CD4-positive, alpha-beta T cell treated with Interferon gamma for 1 hour (primary cell): ENCODE results near the gene CASP10.

Experiments used
- DNase-seq: peaks from one replicate; pipeline ENCODE4 v3.0.0-alpha.2; 2020

The CASP10 gene

DNA sequence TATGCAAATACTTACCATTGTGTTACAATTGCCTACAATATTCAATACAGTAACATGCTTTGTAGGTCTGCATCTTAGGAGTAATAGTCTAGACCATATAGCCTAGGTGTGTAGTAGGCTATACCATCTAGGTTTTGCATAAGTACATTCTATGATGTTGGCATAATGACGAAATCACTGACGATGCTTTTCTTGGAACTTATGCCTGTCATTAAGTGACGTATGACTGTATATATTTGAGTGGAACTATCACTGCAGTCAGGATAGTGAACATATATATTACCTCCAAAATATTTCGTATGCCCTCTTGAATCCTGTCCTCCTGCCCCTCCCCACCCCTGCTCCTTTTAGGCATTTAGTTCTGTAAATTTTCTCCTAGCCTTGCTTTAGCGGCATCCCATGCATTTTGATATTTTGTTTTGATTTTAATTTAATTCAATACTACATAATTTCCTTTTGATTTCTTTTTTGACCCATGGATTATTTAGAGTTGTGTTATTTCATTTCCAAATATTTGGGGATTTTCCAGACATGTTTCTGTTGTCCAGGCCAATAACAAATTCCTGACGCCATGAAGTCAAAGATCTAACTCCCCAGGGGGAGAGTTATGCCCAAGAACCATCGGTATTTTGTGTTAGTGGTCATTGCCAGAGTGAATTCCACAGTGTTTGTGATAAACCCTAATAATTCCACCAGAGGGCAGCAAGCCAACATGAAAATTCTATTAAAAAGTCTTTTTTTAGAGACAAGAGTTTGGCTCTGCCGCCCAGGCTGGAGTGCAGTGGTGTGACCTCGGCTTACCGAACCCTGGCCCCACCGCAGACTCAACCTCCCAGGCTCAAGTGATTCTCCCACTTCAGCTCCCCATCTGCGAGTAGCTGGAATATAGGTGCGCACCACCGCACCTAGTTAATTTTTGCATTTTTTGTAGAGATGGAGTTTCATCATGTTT, 53.2 kb downstream of the CASP10 start:
- DNase-seq, result peak; percentile 57

DNA sequence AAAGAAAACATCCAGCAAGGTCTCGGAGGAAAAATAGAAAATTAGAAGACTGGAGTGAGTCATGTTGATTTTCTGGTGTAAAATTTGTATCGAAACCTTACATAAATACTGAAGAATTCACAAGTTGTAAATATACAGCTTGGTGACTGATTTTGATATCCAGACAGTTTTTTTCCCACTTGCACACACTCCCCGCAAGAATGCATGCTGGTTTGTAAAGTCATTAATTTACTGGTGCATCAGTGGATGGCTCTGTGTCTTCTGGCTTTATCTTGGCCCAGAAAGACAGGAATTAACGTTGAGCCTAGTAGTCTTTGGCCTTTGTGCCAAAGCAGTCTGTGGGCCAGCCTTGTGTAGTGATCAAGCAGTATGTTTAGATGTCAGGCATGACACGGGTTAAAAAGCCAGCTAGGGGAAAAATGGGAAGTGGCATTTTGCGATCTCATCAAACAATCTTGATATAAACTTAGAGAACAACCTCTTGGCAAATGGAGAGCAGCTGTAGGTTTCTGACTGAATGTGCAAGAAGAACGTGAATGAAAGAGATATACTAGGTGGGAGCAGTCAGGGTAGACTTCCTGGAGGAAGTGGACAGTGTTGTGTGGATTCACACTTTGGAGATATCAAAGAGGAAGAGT, 54.7 kb downstream of the CASP10 start:
- DNase-seq, result no peak

DNA sequence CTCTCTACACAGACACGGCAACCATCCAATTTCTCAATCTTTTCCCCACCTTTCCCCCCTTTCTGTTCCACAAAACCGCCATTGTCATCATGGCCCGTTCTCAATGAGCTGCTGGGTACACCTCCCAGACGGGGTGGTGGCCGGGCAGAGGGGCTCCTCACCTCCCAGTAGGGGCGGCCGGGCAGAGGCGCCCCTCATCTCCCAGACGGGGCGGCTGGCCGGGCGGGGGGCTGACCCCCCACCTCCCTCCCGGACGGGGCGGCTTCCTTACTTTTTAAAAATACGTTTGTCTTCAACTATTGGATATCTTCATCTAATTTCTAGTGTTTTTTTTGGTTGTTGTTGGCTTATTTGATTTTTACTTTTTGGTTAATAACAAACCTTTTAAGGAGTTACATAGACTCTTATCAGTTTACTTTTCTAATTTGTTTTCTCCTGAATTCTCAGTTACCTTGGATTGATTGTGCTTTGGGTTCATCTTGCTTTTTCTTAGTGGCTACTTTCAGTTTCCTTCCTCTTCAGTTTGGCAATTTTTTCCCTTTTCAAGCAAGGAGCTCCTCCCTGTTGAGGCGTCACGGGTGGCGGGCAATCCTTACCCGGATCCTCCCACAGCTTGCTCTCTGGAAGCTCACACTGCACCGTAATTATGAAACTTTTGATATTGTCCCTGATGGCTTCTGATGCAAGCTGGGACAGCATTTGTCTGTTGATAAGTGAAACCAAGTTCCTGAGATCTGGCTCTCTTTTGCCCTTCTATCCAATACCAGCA, 56.4 kb downstream of the CASP10 start:
- DNase-seq, result peak; percentile 56

DNA sequence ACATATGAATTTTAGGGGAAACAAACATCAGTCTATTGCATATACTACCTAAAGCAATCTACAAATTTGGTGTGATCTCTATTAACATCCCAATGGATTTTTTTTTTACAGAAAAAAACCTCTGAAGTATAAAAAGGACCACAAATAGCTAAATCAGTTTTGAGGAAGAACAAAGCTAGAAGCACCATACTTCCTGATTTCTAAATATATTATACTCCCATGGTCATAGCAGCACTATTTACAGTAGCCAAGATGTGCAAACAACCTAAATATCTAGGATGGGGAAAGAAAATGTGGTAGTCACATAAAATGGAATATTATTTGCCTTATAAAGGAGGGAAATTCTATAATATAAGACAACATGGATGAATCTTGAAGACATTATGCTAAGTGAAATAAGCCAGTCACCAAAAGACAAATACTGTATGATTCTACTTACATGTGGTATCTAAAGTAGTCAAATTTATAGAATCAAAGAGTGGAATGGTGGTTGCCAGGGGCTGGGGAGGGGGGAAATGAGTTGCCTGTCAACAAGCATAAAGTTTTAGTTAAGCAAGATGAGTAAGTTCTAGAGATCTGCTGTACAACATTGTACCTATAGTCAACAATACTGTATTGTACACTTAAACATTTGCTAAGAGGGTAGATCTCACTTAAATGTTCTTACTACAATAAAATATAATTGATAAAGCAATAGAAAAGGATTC, 59.8 kb downstream of the CASP10 start:
- no peak for DNase-seq

DNA sequence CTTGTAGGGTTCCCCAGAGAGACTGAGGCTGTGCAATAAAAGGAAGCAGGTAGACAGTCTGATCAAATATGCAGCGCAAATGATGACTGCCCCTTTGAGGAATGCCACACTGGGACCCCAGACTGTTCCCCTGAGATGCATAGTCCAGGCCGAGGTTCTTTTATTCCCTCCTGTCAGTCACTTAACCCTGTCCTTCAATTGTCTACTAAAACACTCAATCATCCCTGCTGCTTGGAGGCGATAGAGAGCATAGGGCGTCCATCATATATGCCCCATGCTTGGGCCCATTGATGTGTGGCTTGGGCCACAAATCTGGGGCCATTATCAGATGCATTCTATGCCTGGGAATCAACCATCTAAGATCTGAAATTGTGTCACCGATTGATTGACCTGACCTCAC, 61.9 kb downstream of the CASP10 start:
- DNase-seq, result no peak

DNA sequence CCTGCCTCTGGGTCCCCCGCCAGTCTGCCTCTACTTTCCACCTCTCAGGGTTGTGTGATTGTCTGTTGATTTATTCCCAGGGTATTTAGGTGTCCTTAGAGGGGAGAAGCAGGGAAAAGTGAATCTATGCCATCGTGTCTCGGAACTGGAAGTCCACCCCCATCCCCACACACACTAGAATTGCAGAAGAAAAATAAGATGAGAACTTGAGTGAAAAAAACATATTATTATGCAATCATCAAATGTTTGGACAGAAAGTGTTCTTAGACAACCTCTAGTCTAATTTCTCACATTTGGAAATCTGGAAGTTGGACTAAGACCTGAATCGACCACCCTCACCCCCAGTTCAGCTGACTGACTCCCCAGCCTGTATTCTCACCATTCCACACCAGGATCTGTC, 63.3 kb downstream of the CASP10 start:
- no peak for DNase-seq

DNA sequence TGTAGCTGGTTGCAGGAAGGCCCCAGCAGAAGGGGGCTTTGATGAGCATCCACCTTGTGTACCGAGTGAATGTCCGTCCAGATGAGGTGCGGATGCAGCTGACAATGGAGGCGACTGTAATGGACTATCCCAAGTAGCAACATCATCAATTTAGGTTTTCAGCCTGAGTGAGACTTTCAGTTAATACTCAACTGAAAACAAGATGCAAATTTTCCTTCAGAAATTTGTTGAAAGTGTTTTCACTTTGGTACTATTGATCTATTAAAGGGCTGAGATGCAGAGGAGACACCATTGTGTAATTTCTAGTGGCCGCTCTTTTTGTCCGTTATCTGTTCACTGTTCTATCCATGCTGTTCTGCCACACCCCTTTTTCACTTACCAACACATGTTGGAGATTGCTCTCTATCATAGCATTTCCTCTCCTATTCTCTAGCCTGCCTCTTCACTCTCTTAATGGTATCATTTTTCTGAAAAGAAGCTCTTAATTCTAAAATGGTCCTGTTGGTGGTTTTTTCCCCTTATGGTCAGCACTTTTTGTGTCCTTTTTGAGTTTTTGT, 65.4 kb downstream of the CASP10 start:
- DNase-seq, result no peak

DNA sequence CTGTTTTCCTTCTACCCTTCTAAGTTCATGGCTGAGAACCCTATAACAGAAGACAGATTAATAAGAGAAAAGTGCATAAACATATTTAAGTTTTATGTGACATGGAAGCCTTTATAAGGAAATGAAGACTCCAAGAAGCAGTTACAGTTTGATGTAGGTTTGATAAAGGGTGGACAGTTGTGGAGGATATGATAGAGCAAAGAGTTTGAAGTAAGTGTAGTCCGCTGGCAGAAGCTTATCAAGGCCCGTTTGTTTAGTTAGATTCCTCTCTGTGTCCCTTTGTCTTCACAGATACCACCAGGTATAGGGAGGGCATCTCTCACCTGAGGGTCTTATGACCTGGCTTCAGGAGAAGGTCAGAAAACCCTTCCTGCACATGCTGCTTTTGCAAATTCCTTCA, 66.9 kb downstream of the CASP10 start:
- no peak for DNase-seq

DNA sequence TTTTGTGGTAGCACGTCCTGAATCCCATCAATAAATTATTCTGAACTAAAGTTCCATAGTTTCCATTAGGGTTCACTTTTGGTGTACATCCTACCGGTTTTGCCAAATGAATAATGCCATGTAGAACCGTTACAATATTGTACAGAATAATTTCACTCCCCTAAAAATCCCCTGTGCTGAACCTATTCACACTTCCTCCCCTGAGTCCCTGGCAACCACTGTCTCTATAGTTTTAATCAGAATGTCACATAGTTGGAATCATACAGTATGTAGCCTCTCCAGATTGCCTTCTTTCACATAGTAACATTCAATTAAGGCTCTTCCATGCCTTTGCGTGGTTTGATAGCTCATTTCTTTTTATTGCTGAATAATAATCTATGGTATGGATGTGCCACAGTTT, 67.8 kb downstream of the CASP10 start:
- DNase-seq, result no peak

DNA sequence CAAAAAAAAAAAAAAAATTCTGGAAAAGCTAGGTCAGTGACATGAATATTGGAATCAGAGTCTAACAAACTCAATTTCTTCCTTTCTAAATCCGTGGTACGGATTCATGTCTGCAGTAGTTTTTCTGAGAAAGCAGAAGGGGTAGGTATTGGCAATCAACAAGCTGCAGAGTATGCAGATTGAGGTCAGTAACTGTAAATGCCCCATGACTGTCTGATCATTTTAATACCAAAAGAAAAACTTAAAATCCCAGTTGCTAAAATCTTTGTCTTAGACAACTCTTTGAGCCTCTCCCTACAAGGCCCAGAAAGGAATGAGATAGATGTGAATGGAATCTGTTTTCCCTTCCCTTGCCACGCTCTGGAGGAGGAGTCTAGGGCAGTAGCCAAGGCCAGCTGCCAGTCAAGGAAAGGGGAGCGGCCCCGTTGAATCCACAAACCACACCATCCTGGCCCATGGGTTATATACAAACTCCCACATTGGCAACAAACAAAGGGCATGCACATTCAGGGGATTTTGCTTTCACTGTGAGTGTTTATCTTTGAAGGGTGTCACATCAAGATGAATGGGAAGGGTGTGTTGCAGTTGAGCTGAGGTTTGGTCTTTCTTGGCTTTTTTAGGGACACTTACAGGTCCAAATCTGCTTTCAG, 71.3 kb downstream of the CASP10 start:
- DNase-seq, result no peak

DNA sequence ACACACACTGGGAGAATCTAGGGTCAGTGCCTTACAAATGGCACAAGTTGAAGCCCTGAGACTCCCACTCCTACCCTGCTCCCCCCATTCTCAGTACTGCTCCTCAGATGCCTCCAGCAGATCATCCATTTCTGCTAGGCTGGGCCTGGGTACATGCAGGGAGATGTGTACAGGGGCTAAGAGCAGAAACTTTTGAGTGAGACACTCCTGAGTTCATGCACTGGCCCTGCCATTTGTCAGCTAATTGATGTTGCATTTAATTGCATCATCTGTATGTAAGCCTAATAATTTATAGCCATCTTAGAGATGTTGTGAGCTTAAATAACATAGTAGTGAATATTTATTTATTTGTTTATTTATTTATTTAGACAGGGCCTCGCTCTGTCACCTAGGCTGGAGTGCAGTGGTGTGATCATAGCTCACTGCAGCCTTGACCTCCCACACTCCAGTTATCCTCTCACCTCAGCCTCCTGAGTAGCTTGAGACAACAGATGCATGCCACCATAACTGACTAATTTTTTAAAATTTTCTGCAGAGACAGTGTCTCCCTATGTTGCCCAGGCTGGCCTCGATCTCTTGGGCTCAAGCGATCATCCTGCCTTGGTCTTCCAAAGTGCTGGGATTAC, 72.6 kb downstream of the CASP10 start:
- DNase-seq, result no peak

DNA sequence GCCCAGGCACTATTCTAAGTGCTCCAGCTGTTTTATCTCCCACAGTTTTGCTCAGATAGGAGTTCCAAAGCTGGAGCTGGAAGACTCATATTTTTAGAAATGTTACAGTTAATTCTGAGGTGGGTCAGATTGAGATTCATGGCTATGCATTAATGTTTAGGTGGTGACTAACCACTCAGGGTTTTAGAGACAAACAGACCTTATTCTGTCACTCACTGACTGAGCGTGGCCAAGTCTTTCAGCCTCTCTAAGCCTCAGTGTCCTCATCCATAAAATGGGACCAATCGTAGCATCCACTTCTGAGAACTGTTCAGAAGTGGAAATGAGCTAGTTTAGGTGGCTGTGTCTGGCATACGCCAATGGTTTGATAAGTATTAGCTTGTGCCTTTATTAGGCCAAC, 73.1 kb downstream of the CASP10 start:
- DNase-seq, result no peak

DNA sequence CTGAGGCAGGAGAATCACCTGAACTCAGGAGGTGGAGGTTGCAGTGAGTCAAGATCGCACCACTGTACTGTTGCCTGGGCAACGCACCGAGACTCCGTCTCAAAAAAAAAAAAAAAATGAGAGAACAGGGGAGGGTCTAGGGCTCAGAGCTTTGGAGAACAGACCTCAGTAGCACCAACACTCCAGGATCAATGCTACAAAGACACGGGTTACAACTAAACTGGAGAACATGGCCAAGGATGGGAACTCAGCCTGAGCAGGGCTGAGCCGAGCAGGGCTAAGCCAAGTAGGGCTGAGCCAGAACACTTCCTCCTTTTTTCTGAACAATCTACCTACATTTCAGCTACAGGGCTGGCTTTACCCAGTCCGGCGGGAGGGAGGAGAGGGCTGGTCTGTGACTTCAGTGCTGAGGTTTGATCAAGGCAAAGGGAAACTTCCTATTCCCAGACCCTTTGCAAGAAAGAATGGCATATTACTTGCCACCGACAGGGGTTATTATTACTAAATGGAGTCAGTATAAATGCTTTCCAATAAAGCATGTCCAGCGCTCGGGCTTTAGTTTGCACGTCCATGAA, 74.5 kb downstream of the CASP10 start:
- peak; percentile 72 for DNase-seq

DNA sequence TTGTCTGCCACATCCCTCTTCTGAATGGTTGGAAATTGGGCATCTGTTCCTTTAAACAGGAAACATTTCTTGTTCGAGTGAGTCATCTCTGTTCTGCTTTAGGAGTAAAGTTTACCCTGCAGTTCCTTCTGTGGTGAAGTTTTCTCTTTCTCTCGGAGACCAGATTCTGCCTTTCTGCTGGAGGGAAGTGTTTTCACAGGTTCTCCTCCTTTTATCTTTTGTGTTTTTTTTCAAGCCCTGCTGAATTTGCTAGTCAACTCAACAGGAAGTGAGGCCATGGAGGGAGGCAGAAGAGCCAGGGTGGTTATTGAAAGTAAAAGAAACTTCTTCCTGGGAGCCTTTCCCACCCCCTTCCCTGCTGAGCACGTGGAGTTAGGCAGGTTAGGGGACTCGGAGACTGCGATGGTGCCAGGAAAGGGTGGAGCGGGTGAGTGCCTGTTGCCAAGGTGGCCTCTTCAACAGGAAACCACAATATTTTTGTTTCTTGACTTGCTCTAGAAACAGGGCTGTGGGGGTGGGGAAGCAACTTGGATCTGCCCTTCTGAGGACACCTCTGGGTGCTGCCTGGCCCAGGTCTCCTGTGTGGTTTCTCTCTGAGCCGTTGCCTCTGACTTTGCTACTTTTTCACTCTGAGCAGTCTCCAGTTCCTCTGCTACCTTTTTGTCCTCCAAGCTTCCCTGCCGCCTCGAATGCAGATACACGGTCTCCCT, 75.2 kb downstream of the CASP10 start:
- DNase-seq, result peak; percentile 95

DNA sequence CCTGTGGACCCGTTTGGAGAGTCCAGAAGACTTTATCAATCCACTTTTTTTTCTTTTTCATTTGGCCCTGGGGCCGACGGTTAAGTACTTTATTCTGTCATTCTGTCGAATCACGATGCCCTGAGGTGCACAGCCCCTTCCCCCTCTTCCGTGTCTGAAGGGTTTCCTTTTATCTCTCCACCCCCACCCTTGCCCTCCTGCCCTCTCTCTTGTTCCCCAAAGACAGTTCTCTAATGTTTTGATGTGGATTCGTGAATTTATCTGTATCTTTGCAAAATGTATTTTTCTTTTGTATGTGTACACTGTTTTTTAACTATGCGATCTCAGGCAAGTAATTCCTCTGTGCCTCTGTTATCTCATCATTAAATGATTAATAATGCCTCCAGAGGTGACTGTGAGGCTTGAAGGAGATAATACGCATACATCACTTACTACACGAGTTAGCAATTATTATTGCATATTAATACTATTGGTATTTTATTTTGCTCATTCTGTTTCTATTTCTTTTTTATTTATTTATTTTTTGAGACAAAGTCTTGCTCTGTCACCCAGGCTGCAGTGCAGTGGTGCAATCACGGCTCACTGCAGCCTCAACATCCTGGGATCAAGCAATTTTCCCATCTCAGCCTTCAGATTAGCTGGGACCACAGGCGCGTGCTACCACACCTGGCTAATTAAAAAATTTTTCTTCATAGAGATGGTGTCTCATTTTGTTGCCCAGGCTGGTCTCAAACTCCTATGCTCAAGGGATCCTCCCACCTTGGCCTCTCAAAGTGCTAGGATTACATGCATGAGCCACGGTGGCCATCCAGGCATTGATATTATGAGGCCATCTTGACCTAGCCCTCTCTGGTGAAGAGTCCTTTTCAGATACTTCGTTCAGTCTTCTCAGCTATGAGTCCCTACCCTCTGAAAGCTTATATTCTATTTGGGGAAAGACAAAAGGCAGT, 76.0 kb downstream of the CASP10 start:
- DNase-seq, result no peak

DNA sequence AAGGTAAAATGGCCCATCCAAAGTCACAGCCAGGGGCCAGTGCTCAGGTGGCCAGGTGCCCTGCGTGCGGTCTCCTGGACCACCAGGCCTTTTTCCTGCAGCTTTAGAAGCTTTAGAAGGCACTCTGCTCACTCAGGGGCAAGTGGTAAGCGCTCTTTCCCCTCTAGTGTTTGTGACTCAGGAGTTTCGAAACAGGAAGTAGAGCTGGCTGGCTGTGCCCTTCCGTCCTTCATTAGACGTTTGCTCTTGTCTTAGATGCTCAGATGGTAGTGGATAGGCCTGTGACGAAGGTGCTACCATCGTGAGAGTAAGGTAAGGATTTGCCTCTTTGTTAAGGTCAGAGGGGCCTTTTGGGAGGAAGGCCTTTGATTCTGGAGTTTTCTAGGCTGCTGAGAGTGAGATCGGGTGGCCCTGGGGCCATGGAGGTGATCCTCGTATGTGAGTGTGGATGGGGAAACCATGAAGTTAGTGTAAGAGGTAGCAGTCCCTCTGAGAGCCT, 77.4 kb downstream of the CASP10 start, which contains the start of gene CASP8:
Gene CASP8 (plus strand): TSS at position 235 of the 499 bp plus-strand sequence. CDS start 5,951 bp downstream, outside the sequence.
- peak; percentile 79 for DNase-seq

DNA sequence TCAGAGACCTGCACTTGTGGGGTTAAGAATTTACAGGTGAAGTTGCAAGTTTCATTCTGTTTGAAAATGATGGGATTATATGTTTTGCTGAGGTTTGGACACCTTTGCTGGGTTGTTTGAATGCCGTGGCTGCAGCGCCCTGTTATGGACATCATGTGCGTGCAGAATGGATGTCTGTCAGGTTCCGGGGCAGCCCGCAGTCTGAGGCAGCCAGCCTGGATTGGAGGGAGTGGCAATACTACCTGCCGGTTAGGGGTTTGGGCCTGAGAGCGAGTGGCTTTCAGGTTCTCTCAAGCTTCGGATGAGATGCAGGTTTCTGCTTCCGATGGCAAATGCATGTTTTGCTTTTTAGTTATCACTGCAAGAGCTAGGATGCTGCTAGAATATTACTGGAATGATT, 78.5 kb downstream of the CASP10 start:
- peak; percentile 58 for DNase-seq

DNA sequence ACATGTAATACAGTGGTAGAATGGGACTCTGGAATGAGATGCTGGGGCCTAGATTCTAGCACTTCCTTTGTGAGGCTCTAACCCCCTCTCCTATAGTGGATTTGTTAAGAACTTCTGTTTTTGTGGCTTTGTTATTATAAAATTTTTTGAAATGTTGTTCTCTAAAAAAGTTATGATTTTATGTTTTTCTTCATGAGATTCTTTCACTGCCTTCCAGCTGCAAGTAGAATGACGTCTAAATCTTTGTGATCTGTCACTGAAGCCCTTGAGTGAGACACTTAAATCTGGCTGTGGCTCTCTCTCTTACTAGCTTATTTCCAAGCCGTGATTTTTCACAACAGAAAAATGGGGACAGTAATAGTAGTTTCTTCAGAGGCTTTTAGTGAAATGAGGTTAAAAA, 79.0 kb downstream of the CASP10 start:
- no peak for DNase-seq

DNA sequence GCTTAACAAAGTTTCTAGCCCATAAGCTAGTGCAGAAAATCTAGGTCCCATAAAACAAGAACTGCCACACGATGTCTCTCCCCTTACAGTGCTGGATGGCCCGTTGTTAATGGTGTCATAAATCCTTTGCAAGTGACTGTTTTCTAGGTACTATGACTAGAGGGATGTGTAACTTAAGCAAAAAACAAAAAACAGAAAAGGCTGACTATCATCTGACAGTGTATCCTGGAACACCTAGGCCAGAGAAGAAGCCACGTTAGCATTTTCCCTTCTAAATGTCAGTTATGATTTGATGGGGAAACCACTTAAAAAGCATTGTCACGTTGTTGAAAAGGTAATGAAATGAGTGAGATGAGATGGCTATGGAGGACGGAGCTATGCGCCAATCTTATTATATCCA, 79.8 kb downstream of the CASP10 start:
- no peak for DNase-seq
